ENCODE data around the gene CEP68.

GRCh38 chr2:65033178-65033577 is 23.0 kb upstream of the CEP68 start:
- TF ChIP-seq POLR2A (IDR thresholded peaks at IDR 0.05) (no peak), CTCF (IDR thresholded peaks at IDR 0.05) (no peak)
